ENCODE measurements around the gene TOMM5.

The TOMM5 gene

GRCh38 chr9:37624073-37624472 lies 31.7 kb upstream of the TOMM5 start:
- DNase-seq (ENCODE audit: low read depth in 1 of 2, low spot score in 1 of 2) = no peak
- in situ Hi-C loops (cut with HindIII; ENCODE audit: low pct_unique_long_range_greater_than_20kb, low sequenced_read_pairs) = no loop called here
- no peak for TF ChIP-seq JUND (IDR thresholded peaks at IDR 0.05; ENCODE audit: low read depth)

GRCh38 chr9:37623267-37623666 lies 30.9 kb upstream of the TOMM5 start:
- in situ Hi-C loops (cut with HindIII; ENCODE audit: low pct_unique_long_range_greater_than_20kb, low sequenced_read_pairs) = no loop called here
- no peak for TF ChIP-seq JUND (IDR thresholded peaks at IDR 0.05; ENCODE audit: low read depth)
- no peak for DNase-seq (ENCODE audit: low read depth in 1 of 2, low spot score in 1 of 2)

- in situ Hi-C loops (cut with HindIII; ENCODE audit: low pct_unique_long_range_greater_than_20kb, low sequenced_read_pairs) = no loop called here
- DNase-seq (ENCODE audit: low read depth in 1 of 2, low spot score in 1 of 2) = no peak
- no peak for TF ChIP-seq JUND (IDR thresholded peaks at IDR 0.05; ENCODE audit: low read depth)
Observed at GRCh38 chr9:37622462-37622861, 30.1 kb upstream of the TOMM5 start.

- in situ Hi-C loops (cut with HindIII; ENCODE audit: low pct_unique_long_range_greater_than_20kb, low sequenced_read_pairs) = no loop called here
- no peak for TF ChIP-seq JUND (IDR thresholded peaks at IDR 0.05; ENCODE audit: low read depth)
- DNase-seq (ENCODE audit: low read depth in 1 of 2, low spot score in 1 of 2) = no peak
Observed at GRCh38 chr9:37621273-37622121, 29.1 kb upstream of the TOMM5 start.

DNA sequence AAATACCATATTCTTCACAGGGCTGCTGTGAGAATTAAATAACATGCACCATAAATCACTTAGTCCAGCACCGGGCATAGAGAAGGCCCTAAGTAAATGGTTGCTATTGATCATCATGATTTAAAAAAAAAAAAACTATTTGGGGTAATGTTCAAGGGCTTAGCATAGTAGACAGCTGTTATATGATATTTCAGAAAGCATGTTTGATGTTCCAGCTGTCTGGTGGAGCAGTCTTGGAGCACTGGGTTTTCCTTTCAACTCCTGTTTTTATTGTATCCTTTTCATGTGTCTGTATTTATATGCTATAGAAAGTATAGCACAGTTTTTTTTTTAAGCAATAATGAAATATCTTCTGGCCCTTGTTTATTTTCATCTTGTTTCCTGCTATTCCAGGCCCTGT lies 28.0 kb upstream of the TOMM5 start:
- no peak for DNase-seq (ENCODE audit: low read depth in 1 of 2, low spot score in 1 of 2)
- in situ Hi-C loops (cut with HindIII; ENCODE audit: low pct_unique_long_range_greater_than_20kb, low sequenced_read_pairs) = no loop called here
- TF ChIP-seq JUND (IDR thresholded peaks at IDR 0.05; ENCODE audit: low read depth) = no peak

GRCh38 chr9:37619806-37620205 lies 27.4 kb upstream of the TOMM5 start:
- in situ Hi-C loops (cut with HindIII; ENCODE audit: low pct_unique_long_range_greater_than_20kb, low sequenced_read_pairs) = no loop called here
- no peak for TF ChIP-seq JUND (IDR thresholded peaks at IDR 0.05; ENCODE audit: low read depth)
- no peak for DNase-seq (ENCODE audit: low read depth in 1 of 2, low spot score in 1 of 2)

DNA sequence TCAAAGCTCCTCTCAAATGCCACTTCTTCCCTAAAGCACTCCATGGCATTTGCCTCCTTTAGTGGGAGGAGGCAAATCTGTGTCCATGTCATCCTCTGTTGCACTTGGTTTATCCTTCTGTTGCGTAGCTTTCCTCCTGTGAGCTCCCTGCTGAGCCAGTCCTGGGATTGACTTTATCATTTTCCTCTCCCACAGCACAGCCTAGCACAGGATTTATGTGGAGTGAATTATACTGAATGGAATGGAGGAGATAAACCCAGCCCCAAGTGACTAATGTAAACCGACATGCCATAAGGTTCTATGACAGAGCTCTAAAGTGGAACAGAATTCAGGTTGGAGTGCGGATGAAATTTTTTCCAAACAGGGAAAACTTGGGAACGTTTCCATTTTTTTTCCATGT lies 26.4 kb upstream of the TOMM5 start:
- TF ChIP-seq JUND (IDR thresholded peaks at IDR 0.05; ENCODE audit: low read depth) = no peak
- in situ Hi-C loops (cut with HindIII; ENCODE audit: low pct_unique_long_range_greater_than_20kb, low sequenced_read_pairs) = no loop called here
- no peak for DNase-seq (ENCODE audit: low read depth in 1 of 2, low spot score in 1 of 2)

GRCh38 chr9:37617832-37618231 lies 25.4 kb upstream of the TOMM5 start:
- TF ChIP-seq JUND (IDR thresholded peaks at IDR 0.05; ENCODE audit: low read depth) = no peak
- in situ Hi-C loops (cut with HindIII; ENCODE audit: low pct_unique_long_range_greater_than_20kb, low sequenced_read_pairs) = no loop called here
- no peak for DNase-seq (ENCODE audit: low read depth in 1 of 2, low spot score in 1 of 2)

- no peak for TF ChIP-seq JUND (IDR thresholded peaks at IDR 0.05; ENCODE audit: low read depth)
- no peak for DNase-seq (ENCODE audit: low read depth in 1 of 2, low spot score in 1 of 2)
- in situ Hi-C loops (cut with HindIII; ENCODE audit: low pct_unique_long_range_greater_than_20kb, low sequenced_read_pairs) = no loop called here
Observed at GRCh38 chr9:37617161-37617560, 24.8 kb upstream of the TOMM5 start.

DNA sequence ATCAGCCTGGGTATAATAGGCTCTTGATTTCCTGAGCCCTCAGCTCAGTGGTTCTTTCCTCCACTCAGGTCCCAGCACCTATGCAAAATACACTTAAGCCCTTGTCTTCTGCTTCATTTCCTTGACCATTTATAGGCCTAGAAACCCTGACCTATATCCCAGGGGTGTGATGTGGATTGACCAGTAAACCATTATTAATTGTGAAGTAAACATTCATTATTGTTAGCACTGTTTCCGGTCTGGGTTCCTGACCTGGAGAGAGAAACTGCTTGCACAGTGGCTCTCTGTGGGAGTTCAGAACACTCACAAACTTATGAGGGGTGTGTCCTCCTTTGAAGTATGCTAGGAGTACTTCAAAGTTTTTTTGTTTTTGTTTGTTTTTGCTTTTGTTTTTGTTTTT lies 19.6 kb upstream of the TOMM5 start:
- no peak for DNase-seq (ENCODE audit: low read depth in 1 of 2, low spot score in 1 of 2)
- in situ Hi-C loops (cut with HindIII; ENCODE audit: low pct_unique_long_range_greater_than_20kb, low sequenced_read_pairs) = no loop called here
- no peak for TF ChIP-seq JUND (IDR thresholded peaks at IDR 0.05; ENCODE audit: low read depth)

DNA sequence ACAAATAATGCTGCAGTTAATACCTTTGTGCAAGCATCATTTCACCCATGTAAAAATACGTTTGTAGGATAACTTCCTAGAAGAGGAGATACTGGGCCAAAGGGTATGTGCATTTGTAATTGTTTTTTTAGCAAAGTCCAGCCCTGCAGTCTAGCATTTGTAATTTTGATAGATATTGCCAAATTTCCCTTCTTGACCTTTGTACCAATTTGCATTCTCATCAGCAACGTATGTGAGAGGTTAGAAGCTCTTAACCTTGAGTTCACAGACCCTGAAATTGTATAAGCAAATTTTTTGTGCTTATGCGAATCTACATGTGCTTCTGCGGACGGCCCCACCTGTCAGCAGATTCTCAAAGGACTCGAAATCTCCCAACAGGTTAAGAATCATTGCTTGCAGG lies 18.6 kb upstream of the TOMM5 start:
- in situ Hi-C loops (cut with HindIII; ENCODE audit: low pct_unique_long_range_greater_than_20kb, low sequenced_read_pairs) = no loop called here
- TF ChIP-seq JUND (IDR thresholded peaks at IDR 0.05; ENCODE audit: low read depth) = no peak
- no peak for DNase-seq (ENCODE audit: low read depth in 1 of 2, low spot score in 1 of 2)

- no peak for TF ChIP-seq JUND (IDR thresholded peaks at IDR 0.05; ENCODE audit: low read depth)
- in situ Hi-C loops (cut with HindIII; ENCODE audit: low pct_unique_long_range_greater_than_20kb, low sequenced_read_pairs) = no loop called here
- no peak for DNase-seq (ENCODE audit: low read depth in 1 of 2, low spot score in 1 of 2)
Observed at GRCh38 chr9:37609735-37610397, 17.5 kb upstream of the TOMM5 start.

GRCh38 chr9:37608250-37608649 lies 15.9 kb upstream of the TOMM5 start:
- no peak for TF ChIP-seq JUND (IDR thresholded peaks at IDR 0.05; ENCODE audit: low read depth)
- in situ Hi-C loops (cut with HindIII; ENCODE audit: low pct_unique_long_range_greater_than_20kb, low sequenced_read_pairs) = no loop called here
- no peak for DNase-seq (ENCODE audit: low read depth in 1 of 2, low spot score in 1 of 2)
